ENCODE results near the gene ZNF532.
"Not testable (repeated sequence)": the region's sequence is repeated elsewhere in the genome, so short reads cannot be mapped to it uniquely, and the experiment has no call there.

The ZNF532 gene

DNA sequence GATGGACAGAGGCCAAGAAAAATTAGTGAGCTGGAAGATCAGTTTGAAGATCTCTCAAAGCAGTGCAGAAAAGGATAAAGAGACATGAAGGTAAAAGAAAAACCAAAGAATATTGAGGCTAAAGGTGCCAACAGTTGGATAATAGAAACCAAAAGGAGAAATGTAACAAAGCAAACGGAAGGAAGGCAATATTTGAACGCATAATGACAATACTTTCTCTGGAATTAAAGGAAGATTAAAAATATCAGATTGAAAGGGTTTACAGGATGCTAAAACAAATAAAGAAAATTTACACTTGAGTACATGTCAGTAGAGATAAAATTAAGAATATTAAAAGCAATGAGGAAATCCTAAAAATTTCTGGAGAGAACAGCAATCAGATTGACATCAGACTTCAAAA lies 149.1 kb downstream of the ZNF532 start:
- no peak for DNase-seq

DNA sequence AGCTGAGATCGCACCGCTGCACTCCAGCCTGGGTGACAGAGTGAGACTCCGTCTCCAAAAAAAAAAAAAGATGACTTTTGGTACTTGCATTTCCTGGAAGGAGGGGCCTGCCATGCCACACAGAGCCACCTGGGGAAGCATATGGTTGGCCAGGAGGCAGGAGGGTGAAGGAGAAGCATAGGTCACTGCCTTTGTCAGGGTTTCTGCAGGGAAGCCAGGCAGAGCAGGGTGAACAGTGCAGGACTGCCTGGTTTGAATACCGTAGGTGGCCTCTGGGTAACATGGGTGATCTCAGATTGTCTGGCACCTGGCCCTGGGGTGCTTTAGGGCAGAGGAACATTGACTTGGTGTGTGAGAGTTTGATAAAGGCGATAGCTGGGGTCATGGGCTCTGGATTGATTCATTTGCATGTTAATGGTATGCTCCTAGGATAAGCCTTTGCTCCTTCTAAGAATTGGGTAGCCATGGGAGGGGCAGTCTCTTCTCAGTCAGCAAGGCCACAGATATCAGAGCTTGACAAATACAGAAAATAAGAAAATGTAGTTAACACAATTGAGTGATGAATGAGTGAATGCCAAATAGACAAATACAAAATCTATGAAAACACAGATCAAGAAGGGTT lies 151.0 kb downstream of the ZNF532 start:
- DNase-seq = no peak

DNA sequence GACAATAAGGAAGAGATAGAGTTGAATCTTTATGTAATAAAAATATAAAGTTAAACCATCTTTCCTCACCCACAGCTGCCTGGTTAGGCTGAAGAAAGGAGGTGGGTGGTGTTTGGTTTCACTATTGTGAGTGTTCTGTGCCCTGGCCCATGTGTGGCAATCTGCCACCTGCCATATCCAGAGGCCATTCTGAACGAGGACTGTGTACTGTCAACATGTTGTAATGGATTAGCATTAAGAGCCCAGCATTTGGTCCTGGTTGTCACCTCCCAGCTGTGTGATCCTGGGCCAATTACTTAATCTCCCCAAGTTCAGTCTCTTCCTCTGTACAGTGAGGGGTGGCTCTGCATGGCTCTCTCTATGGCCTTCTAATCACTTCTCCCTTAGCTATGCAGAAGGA lies 156.8 kb downstream of the ZNF532 start:
- DNase-seq = no peak

DNA sequence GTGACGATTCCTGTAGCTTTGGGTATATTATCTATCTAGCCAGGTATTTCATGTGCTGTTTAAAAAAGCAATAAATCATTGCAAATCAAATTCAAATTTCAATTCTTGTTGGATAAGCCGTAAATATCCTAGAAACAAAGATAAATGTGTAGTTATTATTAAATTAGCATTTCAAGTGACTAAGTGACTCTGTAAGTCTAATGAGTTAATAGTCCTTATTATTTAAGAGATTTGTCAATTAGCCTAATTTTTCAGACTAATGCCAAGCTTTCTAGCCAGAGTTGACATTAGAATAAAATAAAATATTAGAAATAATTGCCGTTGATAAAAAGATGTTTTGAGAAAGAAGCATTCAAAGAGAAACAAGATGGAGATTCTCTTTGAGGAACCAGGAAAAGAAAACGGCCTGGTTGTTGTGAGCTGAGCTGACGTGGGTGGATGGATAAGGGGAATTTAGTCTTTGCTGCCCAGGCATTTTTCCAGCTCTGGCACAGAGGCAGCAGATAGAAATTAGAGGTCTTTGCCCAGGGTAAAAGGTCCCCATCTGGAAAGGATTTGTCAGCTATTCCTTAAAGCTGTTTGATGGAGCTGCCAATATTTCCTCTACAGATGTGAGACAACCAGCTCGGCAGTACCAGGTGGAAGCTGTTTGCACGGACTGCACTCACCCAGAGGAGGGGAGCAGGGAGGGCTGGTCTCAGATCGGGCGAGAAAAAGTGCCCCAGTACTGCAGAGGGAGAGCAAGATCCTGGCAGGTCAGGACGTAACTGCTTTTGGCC lies 157.7 kb downstream of the ZNF532 start:
- DNase-seq = peak; percentile 68

DNA sequence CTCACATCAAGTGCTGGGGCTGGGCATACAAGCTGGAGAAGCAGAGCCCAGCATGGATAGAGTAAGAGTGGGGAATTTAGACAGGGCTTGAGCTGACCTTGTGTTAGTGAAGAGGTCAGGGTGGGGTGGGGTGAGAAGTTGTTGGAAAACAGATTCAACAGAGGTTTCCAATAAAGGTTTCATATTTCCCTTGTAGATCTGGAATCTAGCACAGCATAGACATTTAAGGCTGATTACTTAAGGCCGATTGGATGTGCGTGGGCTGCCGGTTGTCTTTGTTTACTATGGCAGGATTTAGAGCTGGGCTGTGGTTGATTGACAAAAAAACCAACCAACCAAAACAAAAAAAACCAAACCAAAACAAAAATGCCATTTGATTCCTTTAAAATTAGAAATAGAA lies 160.2 kb downstream of the ZNF532 start:
- DNase-seq = no peak

DNA sequence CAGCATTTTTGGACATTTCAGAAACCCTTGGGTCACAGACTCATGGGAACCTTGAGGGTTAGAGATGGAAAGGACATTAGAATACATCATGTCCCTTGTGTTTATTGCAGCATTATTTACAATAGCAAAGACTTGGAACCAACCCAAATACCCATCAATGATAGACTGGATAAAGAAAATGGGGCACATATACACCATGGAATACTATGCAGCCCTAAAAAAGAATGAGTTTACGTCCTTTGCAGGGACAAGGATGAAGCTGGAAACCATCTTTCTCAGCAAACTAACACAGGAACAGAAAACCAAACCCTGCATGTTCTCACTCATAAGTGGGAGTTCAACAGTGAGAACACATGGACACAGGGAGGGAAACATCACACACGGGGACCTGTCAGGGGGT lies 160.9 kb downstream of the ZNF532 start:
- DNase-seq = not testable (repeated sequence)

DNA sequence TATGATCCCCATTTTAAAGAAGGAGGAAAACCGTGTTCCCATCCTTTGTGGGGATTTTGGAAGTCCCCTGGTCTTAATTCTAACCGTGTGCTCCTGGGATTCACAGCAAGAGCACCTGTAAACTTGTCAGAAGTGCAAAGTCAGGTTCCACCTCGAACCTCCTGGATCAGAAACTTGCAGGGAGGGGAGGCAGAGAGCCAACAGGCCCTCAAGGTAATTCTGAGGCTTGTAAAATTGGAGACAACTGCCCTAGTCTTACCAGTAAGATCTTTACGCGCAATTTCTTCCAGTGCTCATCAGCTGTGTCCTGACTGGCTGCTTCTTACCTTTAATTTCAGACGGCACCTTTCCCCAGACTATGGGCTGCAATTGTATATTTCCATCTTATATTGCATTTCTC lies 161.7 kb downstream of the ZNF532 start:
- DNase-seq = no peak

DNA sequence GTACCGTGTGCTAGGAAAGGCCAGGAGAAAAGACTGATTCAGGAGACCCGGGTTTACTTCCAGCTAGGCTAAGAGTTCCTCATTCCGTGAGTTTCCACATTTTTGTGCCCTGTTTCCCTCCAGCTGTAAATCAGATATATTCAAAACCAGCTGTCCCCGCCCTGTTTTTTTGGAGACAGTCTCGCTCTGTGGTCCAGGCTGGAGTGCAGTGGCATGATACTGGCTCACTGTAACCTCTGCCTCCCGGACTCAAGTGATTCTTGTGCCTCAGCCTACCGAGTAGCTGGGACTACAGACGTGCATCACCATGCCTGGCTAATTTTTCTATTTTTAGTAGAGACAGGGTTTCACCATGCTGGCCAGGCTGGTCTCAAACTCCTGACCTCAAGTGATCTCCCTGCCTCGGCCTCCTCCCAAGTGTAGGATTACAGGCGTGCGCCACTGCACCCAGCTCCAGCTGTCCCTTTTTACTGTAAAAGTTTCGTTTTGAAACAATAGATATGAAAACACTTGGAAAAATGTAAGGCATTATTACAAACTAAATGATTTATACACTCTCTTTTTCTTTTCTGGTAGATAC lies 162.2 kb downstream of the ZNF532 start:
- DNase-seq = no peak

DNA sequence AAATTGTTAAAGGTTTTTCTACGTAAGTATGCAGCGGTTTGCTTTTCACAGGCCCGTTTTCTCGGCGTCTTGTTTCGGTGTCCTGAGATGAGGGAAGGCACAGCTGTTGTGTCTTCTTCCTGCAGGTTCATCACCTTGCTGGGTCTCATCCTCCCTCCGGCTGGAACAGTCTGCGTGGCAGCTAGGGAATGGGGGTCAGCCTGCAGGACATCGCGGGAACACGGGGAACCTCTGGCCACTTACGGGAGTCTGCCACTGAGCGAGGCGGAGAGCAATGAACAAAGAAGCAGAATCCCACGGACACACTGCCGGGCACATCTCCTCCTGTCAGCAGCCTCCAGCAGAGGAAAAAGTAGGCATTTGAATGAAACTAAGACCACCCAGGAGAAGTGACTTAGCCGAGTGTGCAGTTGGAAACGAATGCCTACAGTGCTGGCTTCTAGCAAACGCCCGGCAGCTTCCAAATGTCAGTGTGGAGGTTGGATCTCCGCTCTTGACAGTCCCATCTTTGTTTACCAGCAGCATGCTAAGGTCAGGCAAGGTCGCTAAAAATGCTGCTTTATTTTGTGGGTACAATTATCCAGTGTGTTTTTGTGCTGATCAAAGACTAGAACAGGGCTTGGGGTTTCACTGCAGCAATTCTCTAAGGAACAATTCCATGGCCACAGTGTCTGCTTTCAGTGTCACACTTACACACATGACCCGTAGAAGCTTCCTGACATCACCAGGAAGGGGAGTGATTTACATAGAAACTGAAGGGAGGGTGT lies 165.2 kb downstream of the ZNF532 start:
- no peak for DNase-seq

DNA sequence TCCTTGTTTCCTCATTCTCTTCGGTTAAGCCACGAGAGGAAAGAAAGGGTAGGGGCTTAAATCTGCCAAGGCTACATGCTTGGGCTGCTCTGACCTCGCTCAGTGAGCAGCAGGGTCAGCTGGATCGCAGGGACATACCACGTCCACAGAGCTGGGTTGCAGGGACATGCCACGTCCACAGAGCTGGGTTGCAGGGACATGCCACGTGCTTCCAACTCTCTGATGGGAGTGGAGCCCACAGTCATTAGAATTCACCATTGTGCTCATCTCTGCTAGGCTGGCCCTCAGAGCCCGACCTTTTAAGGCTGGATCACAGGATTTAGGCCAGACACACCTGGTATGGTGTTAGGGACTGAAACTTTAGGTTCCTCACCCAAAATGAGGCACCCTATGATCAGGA lies 167.6 kb downstream of the ZNF532 start:
- DNase-seq = no peak

DNA sequence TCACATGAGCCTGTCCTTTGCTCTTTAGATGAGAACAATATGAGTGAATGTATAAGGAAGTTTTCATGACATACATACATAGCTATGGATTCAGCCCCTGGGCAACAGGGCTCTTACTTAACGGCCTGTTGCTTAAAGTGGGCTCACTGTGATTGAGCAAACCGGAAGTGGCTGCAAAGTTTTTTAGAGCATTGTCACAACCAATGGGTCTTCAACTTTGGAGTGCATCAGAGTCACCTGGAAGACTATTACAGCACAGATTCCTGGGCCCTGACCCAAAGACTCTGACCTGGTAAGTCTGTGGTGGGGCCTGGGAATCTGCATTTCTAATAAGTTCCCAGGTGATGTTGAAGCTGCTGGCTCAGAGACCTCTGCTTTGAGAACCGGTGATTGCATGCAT lies 168.7 kb downstream of the ZNF532 start:
- no peak for DNase-seq

DNA sequence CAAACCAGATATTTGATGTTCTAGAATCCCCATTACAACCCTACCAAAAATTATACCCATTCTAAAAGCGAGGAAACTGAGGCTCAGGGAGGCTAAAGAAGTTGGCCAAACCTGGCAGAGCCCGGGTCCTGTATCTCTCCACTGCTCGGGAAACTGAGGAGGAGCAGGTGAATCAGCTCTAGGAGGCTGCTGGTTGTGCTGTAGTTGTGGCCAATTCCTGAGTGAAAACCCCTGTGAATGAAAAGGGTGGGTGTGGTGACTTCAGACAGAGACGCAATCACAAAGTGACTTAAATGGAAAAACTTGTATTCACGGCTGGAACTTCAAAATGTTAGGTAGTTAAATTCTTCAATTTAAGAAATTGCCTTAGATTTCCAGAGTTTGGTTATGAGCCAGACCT lies 169.3 kb downstream of the ZNF532 start:
- no peak for DNase-seq

DNA sequence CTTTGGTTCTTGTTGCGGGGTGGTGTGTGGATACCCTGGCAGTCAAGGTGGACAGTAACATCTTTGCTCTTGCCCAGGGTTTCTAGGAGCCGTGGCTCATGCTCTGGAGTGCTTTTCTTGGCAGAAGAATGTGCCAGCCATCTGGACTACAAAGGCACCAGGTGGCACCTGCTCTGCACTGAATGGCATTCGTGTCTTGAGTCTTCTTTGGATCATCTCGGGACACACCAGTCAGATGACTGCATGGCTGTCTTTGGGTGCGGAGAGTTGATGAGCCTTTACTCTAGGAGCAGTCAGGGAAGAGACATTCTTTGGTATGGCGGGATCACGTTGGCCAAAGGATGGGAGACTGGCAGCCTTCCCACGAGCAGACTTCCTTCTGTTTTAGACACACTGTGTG lies 170.9 kb downstream of the ZNF532 start:
- no peak for DNase-seq
